Measurements from ENCODE around the gene FBXW7. TPM values are rescaled to one million over a fixed set of nuclear protein-coding genes. Genes with fewer than 3 reads are reported as not detected.

Gene FBXW7
- polyA plus RNA-seq, 1 donor from 2014 or later: 55.7 TPM

- no peaks in the 10 kb centered on the region for H3K79me2 ChIP-seq (replicated peaks; ENCODE audit: insufficient read depth, low read length)
- no peaks in the 10 kb centered on the region for H4K20me1 ChIP-seq (ENCODE audit: insufficient read depth)
- H3K9me2 ChIP-seq (ENCODE audit: insufficient read depth, low read length): no peaks in the 10 kb centered on the region
- no peaks in the 10 kb centered on the region for H3K36me3 ChIP-seq (ENCODE audit: insufficient read depth, low read length)
- no peak overlapping the region for H3K4me2 ChIP-seq (ENCODE audit: low read length)
- no peaks in the 10 kb centered on the region for H3K9me3 ChIP-seq (ENCODE audit: low read length)
- no peak for TF ChIP-seq REST (IDR thresholded peaks at IDR 0.05; ENCODE audit: borderline replicate concordance)
- TF ChIP-seq EZH2 (IDR thresholded peaks at IDR 0.05; ENCODE audit: borderline replicate concordance, insufficient read depth, low read length, poor library complexity, severe bottlenecking): no peak
- no peak for TF ChIP-seq SMC3 (conservative IDR thresholded peaks at IDR 0.05; ENCODE audit: poor library complexity)
- TF ChIP-seq TAF1 (IDR thresholded peaks at IDR 0.05; ENCODE audit: low read depth): no peak
- TF ChIP-seq RAD21 (conservative IDR thresholded peaks at IDR 0.05): no peak
- TF ChIP-seq EP300 (conservative IDR thresholded peaks at IDR 0.05; ENCODE audit: poor library complexity, severe bottlenecking): no peak
- no peak for TF ChIP-seq MXI1 (conservative IDR thresholded peaks at IDR 0.05; ENCODE audit: poor library complexity, severe bottlenecking)
- TF ChIP-seq POLR2AphosphoS5 (IDR thresholded peaks at IDR 0.05): no peak
- TF ChIP-seq CTCF (IDR thresholded peaks at IDR 0.05; ENCODE audit: poor library complexity, severe bottlenecking): no peak
- H3K9ac ChIP-seq (ENCODE audit: low read length): no peak overlapping the region
- no peak overlapping the region for H2AFZ ChIP-seq (ENCODE audit: low read depth, low read length)
- no peaks in the 10 kb centered on the region for H3F3A ChIP-seq (ENCODE audit: insufficient read depth, low read length, poor library complexity, severe bottlenecking)
- no peak overlapping the region for H3K27ac ChIP-seq (ENCODE audit: low read length)
- no peak overlapping the region for H3K4me3 ChIP-seq (ENCODE audit: low read length)
- H3K27me3 ChIP-seq (ENCODE audit: insufficient read depth, low read depth, low read length): no peaks in the 10 kb centered on the region
Measured at GRCh38 chr4:152281211-152281610, 254.7 kb downstream of the FBXW7 start.

GRCh38 chr4:152279234-152279566 is 256.7 kb downstream of the FBXW7 start:
- no peaks in the 10 kb centered on the region for H3F3A ChIP-seq (ENCODE audit: insufficient read depth, low read length, poor library complexity, severe bottlenecking)
- no peak overlapping the region for H3K4me3 ChIP-seq (ENCODE audit: low read length)
- no peaks in the 10 kb centered on the region for H3K36me3 ChIP-seq (ENCODE audit: insufficient read depth, low read length)
- TF ChIP-seq TAF1 (IDR thresholded peaks at IDR 0.05; ENCODE audit: low read depth): no peak
- TF ChIP-seq CTCF (IDR thresholded peaks at IDR 0.05; ENCODE audit: poor library complexity, severe bottlenecking): no peak
- TF ChIP-seq REST (IDR thresholded peaks at IDR 0.05; ENCODE audit: borderline replicate concordance): no peak
- H3K9me3 ChIP-seq (ENCODE audit: low read length): no peaks in the 10 kb centered on the region
- no peak overlapping the region for H3K27ac ChIP-seq (ENCODE audit: low read length)
- H3K9me2 ChIP-seq (ENCODE audit: insufficient read depth, low read length): no peaks in the 10 kb centered on the region
- no peak overlapping the region for H3K4me2 ChIP-seq (ENCODE audit: low read length)
- no peaks in the 10 kb centered on the region for H4K20me1 ChIP-seq (ENCODE audit: insufficient read depth)
- no peak overlapping the region for H2AFZ ChIP-seq (ENCODE audit: low read depth, low read length)
- H3K27me3 ChIP-seq (ENCODE audit: insufficient read depth, low read depth, low read length): no peaks in the 10 kb centered on the region
- H3K79me2 ChIP-seq (replicated peaks; ENCODE audit: insufficient read depth, low read length): no peaks in the 10 kb centered on the region
- H3K9ac ChIP-seq (ENCODE audit: low read length): no peak overlapping the region

All from neural cell (in vitro differentiated cells).